Mammary microvascular endothelial cell (primary cell): ENCODE data around the gene LIPA. TPM values are rescaled to one million over a fixed set of nuclear protein-coding genes. Genes with fewer than 3 reads are reported as not detected.

Experiments used
- total RNA-seq: library from RNA; depleted of rRNA; stranded (reverse); fragments of >200 nt; gene quantifications from 2 replicates; pipeline ENCODE4 v1.2.3, GENCODE V29; 2015

Gene LIPA
- total RNA-seq = 49.4 and 54.9 TPM in 2 replicates

GRCh38 chr10:89251409-89252224 lies at the start of gene LIPA:
Gene LIPA (minus strand): TSS chr10:89251775. CDS start chr10:89247648, 4,127 bp downstream.

GRCh38 chr10:89207181-89207800 lies 44.3 kb downstream of the LIPA start, which contains the start of gene CH25H:
Gene CH25H (minus strand): TSS chr10:89207317. CDS start chr10:89207292, 25 bp downstream.

Other genes with a start within 250 kb of the LIPA start
- 4.4 and 6.7 TPM in 2 replicates for gene CH25H, start 44.5 kb downstream of the LIPA start, total RNA-seq
- 5.5 and 5.9 TPM in 2 replicates for gene IFIT2, start 50.3 kb upstream of the LIPA start, total RNA-seq
- 61.5 and 61.6 TPM in 2 replicates for gene IFIT3, start 76.2 kb upstream of the LIPA start, total RNA-seq
- gene IFIT1B, start 126.3 kb upstream of the LIPA start, total RNA-seq = 0.34 TPM in 1 of 2 replicates, not detected in the other
- gene IFIT1, start 140.8 kb upstream of the LIPA start, total RNA-seq = 33.7 and 44.0 TPM in 2 replicates
- gene IFIT5, start 162.8 kb upstream of the LIPA start, total RNA-seq = 17.1 and 19.8 TPM in 2 replicates